GM12872 (cell line): ENCODE results near the gene KLRC3.

Experiments used
- CTCF ChIP-seq: IDR thresholded peaks from 3 replicates; pipeline ENCODE4 v1.5.1; 2011; ENCODE audit warnings: low read depth, mild to moderate bottlenecking, low read length, moderate library complexity; ENCODE audit not compliant: insufficient read depth

The KLRC3 gene

GRCh38 chr12:10400829-10401228 is 19.6 kb downstream of the KLRC3 start:
- no peak for TF ChIP-seq CTCF

- TF ChIP-seq CTCF: no peak
Observed at GRCh38 chr12:10398168-10398567, 22.2 kb downstream of the KLRC3 start.

- no peak for TF ChIP-seq CTCF
Observed at GRCh38 chr12:10397296-10397695, 23.1 kb downstream of the KLRC3 start.

GRCh38 chr12:10395390-10395998 is 24.9 kb downstream of the KLRC3 start:
- no peak for TF ChIP-seq CTCF

- TF ChIP-seq CTCF: no peak
Observed at GRCh38 chr12:10393291-10393690, 27.1 kb downstream of the KLRC3 start.

- no peak for TF ChIP-seq CTCF
Observed at GRCh38 chr12:10392394-10392930, 27.9 kb downstream of the KLRC3 start.

- TF ChIP-seq CTCF: no peak
Observed at GRCh38 chr12:10389904-10390303, 30.5 kb downstream of the KLRC3 start, which contains the start of gene KLRK1. TSS of gene KLRK1 (minus strand) at chr12:10390041. CDS start at chr12:10388810, 1,231 bp downstream.
